HG02759 (cell line): ENCODE results near the gene RNF125.
"Not testable (repeated sequence)": the region's sequence is repeated elsewhere in the genome, so short reads cannot be mapped to it uniquely, and the experiment has no call there.

Source experiments
- ATAC-seq: cut with Tn5 transposase; IDR thresholded peaks from one replicate; pipeline ENCODE4 v1.9.1; 2021; ENCODE audit warnings: mild to moderate bottlenecking, moderate library complexity; ENCODE audit not compliant: unreplicated experiment

Gene RNF125

DNA sequence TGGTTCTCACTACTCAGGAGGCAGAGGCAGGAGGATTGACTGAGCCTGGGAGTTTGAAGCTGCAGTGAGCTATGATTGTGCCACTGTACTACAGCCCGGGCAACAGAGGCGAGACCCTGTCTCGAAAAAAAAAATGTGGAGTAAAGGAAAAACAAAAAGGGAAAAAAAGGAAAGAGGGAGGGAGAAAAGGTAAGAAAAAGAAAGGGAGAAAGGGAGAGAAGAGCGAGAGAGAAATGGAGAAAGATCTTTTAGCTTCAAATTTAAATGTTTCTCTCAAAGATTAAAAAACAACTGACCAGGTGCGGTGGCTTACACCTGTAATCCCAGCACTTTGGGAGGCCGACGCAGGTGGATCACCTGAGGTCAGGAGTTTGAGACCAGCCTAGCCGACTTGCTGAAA is 65.2 kb downstream of the RNF125 start:
- ATAC-seq = no peak

DNA sequence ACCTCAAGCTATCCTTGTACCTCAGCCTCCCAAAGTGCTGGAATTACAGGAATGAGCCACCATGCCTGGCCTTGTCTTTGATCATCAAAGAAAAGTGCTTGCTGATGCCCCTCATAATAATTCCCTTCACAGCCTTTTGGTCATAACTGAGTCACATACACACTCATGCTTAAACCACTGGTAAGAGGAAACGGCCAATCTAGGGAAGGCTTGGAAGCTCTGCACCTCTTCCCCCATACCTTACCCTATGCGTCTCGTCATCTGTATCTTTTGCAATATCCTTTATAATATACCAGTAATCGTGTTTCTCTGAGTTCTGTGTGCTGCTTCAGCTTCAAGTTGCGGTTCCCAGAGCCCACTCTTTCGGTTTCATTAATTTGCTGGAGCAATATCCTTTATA is 68.3 kb downstream of the RNF125 start:
- no peak for ATAC-seq

DNA sequence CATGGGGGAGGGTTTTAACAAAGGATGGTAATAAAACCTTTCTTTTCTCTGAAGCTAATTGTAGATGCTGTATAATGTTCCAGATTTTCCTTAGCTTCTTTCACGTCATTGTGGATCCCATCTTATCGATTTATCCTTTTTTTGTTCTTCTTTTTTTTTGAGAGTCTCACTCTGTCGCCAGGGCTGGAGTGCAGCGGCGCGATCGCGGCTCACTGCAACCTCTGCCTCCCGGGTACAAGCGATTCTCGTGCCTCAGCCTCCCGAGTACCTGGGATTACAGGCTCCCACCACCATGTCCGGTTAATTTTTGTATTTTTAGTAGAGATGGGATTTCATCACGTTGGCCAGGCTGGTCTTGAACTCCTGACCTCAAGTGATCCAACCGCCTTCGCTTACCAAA is 72.2 kb downstream of the RNF125 start:
- ATAC-seq = not testable (repeated sequence)

DNA sequence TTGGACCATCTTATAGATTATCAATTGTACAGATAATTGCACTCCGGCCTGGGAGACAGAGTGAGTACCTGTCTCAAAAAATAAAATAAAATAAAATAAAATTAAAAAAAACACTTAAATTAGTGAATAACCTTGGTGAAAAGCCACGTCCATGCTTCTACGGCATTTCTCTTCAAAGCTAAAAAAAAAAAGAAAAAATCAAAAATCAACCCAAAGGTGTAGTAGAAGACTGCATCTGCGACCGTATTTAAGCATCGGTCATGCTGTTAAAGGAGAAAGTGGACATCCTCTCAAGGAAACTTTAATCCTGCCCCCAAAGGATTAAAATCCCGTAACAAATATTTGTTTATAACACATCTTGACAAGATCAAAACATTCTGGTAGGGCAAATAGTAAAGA is 72.7 kb downstream of the RNF125 start:
- ATAC-seq = no peak

DNA sequence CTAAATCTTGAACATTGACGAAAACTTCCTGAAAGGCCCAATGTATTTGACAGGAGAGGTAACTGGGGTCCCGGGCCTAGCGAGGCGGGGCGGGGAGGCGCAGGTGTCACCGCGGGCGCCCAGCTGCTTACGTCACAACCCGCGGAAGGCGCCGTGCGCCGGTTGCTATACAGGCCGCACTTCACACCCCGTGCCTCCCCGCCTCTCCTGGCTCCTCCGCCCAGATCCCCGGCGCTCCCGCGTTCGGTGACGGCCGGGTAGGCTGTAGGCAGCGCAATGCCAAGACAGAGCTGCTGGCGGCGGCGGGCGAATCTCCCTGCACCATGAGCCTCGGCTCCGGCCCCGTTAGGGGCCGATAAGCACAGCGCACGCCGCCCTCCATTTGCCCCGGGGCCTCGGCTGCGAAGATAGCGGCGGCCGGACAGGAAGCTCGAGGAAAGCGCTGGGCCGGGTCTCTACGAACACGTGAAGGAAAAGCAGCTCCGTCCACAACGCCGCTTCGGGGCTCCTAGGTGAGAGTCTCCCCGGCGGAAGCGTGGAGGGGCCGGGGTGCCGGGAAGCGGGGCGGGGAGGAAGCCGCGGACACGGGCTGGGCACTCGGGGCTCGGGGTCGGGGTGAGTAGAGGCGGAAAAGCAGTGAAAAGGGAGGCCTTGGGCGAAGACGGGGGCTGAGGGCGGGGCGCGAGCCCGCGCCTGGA is 73.2 kb downstream of the RNF125 start, which contains the start of gene RNF138:
TSS of gene RNF138 (plus strand) at position 151 of the 698 bp plus-strand sequence. CDS start 903 bp downstream, outside the sequence.
- peak; percentile 58 for ATAC-seq

DNA sequence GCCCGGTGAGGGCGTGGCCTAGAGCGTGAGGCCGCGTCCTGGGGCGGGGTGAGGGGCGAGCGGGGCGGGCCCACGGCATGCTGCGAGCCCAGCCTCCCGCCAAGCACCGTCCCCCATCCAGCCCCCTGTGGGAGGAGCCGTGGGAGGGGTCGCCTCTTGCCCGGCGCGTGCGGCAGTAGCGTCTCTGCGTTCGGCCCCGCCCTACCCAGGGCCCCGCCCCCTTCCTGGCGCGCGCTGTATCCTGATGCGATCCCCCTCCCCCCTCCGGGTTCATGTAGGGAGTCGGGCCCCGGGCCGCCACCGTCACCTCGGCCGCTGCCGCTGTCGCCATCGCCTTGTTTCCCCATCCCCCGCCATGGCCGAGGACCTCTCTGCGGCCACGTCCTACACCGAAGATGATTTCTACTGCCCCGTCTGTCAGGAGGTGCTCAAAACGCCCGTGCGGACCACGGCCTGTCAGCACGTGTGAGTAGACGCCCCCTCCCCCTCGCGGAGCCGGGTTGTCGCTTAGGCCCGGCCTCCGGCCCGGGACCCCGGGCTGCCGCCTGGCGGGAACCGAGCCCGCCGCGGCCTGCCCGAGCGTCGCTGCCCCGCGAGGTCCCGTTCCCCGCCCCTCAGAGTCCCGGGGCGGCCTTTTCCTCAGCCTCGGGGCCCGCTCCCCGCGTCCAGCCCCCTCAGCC is 73.9 kb downstream of the RNF125 start:
- peak; percentile 82 for ATAC-seq

DNA sequence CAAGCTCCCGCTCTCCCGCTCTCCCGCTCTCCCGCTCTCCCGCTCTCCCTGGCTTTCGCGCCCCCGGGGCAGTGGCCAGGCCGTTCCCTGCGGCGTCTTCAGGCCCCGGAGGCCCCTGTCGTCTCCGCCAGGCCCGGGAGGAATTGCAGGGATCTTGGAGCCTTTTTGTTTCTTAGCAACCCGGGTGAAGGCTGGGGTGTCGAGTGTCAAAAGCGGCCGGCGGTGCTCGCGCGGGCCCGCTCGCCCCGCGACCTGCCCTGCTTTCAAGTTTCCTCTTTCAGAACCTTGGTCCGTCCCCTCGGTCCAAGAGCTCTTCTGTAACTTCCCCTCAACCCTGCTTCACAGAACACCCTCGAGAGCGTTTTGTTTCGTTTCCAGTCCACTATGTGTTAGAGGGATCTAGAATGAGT is 74.5 kb downstream of the RNF125 start:
- peak; percentile 20 for ATAC-seq

DNA sequence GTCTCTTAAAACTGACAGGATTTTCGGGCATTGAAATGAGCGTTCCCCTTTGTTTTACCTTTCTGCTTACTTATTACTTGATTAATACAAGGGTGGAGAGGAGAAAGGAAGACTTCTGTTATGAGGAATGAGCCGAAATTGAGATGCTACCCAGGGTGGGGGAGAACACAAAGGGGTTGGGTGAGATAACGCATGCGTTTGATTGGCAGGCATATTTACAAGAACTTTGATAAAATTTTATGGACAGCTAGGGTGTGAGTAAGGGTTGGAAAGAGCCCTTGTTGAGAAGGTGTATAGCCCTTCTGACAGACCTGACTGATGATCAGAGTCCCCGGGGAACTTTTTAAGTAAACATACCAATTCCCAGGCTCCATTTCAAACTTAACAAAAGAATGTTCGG is 74.9 kb downstream of the RNF125 start:
- ATAC-seq = no peak

DNA sequence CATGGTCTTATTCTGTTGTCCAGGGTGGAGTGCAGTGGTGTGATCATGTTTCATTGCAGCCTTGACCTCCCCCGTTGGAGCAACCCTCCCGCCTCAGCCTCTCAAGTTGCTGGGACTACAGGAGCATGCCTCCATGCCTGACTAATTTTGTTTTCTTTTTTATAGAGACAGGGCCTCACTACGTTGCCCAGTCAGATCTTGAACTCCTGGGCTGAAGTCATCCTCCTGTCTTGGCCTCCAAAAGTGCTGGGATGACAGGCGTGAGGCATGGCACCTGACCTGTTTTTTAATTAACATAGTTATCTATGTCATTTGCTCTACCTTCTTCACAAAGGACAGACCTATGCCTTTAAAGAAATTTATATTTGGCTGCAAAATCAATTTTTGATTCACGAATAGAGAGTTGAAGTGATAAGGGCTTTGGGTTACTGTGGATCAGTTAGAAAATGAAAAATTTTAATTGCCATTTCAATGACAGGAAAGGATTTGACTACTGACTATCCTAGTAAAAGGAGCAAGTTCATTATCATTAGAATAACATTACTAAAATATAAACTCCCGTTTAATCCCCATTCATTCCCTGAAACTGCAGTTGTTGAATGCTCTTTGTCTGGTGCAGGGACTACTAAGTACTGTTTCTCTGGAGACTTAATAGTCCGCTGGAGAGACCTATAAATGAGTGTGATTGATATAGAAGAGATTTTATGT is 76.7 kb downstream of the RNF125 start:
- ATAC-seq = no peak

DNA sequence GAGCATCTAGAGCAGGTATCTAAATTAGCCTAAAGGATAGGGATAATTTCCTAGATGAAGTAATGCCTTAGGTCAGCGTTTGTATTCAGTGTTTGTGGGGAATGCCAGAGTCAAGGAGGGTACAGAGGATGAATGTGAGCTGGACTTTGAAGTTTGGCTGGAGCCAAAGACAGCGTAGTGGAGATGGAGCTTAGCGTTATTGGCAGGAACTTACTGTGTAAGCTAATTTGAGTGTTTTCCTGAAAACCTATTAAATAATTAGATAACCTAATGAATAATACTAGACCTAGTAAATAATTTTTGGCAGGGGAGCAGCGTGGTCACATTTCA is 77.2 kb downstream of the RNF125 start:
- ATAC-seq = no peak

DNA sequence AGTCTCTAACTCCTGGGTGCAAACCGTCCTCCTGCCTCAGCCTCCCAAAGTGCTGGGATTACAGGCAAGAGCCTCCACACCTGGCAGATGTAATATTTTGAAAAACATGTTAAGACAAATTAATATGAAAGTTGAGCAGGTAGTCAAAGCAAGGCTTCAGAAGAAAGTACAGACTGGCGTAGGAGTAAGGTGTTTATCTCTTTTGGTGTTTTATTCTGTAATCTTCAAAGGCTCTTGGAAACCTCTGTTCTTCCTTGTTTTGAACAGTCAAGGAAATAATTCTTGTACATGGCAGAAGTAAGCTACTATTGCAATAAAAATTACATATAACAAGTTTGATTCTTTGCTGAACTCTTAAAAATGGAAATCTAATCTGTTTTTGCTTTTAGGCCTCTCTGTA is 78.3 kb downstream of the RNF125 start:
- ATAC-seq = no peak

DNA sequence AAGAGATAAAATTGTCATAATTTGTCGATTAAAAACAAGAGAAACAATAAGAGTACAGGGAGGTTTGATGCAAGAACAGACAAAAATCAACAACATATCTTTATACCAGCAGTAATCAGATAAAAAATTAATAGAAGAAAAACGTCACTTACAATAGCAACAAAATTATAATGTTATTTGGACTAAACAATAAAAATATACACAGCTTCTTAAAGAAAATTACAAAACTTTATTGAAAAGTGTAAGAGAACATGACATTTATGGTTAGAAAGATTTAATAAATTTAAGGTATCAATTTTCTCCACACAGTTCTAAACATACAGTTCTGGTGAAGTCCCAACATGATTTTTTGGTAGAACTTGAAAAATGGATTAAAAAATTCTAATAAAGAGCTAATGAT is 85.9 kb downstream of the RNF125 start:
- no peak for ATAC-seq

DNA sequence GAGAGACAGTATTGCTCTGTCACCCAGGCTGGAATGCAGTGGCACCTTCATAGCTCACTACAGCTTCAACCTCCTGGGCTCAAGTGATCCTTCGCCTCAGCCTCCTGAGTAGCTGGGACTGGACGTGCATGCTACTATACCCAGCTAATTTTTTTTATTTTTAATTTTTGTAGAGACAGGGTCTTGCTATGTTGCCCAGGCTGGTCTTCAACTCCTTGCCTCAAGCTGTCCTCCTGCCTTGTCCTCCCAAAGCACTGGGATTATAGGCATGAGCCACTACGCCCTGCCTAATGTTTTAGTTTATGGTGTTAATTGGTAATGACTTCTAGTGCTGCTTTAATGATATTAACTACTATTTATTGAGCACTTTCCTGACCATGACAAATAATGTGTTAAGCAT is 91.4 kb downstream of the RNF125 start:
- ATAC-seq = no peak

DNA sequence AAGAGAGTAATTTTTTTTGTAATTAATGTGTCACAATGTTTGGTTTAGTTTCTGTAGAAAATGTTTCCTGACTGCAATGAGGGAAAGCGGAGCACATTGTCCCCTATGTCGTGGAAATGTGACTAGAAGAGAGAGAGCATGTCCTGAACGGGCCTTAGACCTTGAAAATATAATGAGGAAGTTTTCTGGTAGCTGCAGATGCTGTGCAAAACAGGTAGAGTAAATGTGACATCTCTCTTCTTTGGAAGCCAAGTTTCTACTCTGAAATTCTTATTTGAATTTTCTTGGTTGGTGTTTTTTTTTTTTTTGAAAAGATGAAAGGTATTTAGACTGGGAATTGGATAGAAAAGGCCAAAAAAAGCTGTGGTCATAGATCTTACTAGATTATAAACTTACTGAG is 93.1 kb downstream of the RNF125 start:
- no peak for ATAC-seq

DNA sequence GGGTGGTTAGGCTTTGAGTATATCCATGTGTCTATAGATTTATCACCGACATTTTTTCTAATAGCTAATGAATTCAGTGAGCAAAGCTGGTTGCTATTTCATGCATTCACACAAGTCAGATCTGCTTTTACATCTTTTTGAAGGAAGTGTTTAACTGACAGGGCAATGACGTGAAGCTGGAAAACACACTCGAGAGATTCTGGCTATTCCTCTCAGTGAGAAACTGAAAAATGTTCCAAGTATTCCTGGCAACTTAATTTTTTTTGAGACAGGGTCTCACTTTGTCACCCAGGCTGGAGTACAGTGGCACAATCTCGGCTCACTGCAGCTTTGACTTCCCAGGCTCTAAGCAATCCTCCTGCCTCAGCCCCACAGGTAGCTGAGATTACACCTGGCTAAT is 94.2 kb downstream of the RNF125 start:
- ATAC-seq = no peak

DNA sequence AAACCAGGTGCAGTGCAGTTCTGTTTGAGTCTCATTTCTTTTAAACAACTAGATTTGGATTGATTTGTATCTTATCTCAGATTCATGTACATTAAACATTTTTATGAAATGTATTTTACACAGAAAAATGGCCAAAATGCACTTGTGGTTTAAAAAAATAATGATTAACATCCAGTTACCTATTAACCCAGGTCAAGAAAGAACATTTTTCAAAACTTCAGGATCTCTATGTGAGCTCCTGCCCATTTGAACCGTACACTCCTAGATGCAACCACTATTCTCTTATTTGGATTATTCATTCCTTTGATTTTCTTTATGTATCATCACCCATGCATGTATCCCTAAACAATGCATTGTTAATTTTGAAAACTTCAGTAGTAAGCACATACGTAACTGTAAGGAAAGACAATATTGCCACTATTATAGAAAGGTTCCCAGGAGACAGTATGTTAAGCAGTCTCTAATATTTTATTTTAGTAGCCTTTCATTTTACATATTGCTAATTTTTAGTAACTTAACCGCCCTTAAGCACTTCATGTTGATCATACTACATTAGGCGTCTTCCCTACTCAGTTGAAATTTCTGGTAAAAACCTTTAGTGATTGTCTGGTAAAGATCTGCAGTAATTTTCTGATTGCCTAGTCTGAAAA is 95.8 kb downstream of the RNF125 start:
- no peak for ATAC-seq

DNA sequence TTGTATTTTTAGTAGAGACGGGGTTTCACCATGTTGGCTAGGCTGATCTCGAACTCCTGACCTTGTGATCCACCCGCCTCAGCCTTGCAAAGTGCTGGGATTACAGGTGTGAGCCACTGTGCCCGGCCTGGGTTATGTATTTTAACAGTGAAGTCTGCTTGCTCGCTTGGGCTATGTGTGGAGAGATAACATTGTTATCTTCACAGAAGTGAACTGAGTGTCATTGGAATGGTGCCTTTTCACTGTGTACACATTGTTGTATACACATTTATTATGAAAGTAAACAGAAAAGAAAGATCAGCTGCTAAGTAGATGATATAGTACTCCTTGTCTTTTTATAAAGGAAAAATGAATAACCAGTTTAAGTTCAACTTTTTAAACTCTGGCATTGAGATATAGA is 103.4 kb downstream of the RNF125 start:
- no peak for ATAC-seq
